IMR-90 (cell line): Measurements from ENCODE around the gene STXBP4. TPM values are rescaled to one million over a fixed set of nuclear protein-coding genes. Genes with fewer than 3 reads are reported as not detected.

Experiments used
- ATAC-seq: fragments of 200-7000 bp; cut with Tn5 transposase; 2 replicates; pipeline ENCODE4 v1.9.1; 2020; ENCODE audit warnings: low read depth, mild to moderate bottlenecking, moderate library complexity
- BruUV-seq: library from RNA; stranded (reverse); fragments of 400-500 nt; replicated peaks from 2 replicates; lab custom pipeline; 2021; lab: Mats Ljungman, UMichigan
- CTCF ChIA-PET: fragments of 300-600 bp; formaldehyde crosslinking; extraction: SDS; loops from one replicate; lab custom pipeline; 2021; ENCODE audit warnings: antibody characterized with exemption; lab: Yijun Ruan, JAX
- POLR2A ChIA-PET: fragments of 300-600 bp; sonication (Branson Sonifier 250); formaldehyde crosslinking; loops from one replicate; lab custom pipeline; 2022; ENCODE audit warnings: antibody characterized with exemption; ENCODE audit not compliant: unreplicated experiment; lab: Charles Lee
- DNase-seq: peaks from one replicate; pipeline ENCODE4 v3.0.0; 2013
- H2AFZ ChIP-seq: replicated peaks from 2 replicates; pipeline ENCODE3; 2013; ENCODE audit warnings: low read length, mild to moderate bottlenecking; ENCODE audit not compliant: poor library complexity
- H2AK5ac ChIP-seq: 2 replicates; pipeline ENCODE4 v1.6.1; 2013; ENCODE audit warnings: low read depth, low read length, inconsistent platforms
- H2AK9ac ChIP-seq: replicated peaks from 2 replicates; pipeline ENCODE3; 2013; ENCODE audit warnings: mild to moderate bottlenecking, low read depth, low read length, moderate library complexity; ENCODE audit not compliant: poor library complexity
- H2BK120ac ChIP-seq: 2 replicates; pipeline ENCODE4 v1.6.1; 2013; ENCODE audit warnings: low read depth, low read length, inconsistent platforms
- H2BK15ac ChIP-seq: 3 replicates; pipeline ENCODE4 v1.6.1; 2013; ENCODE audit warnings: low read depth, low read length, inconsistent platforms
- H2BK20ac ChIP-seq: 2 replicates; pipeline ENCODE4 v1.6.1; 2013; ENCODE audit warnings: low read depth, mild to moderate bottlenecking, inconsistent platforms, low read length, moderate library complexity
- H2BK5ac ChIP-seq: 2 replicates; pipeline ENCODE4 v1.6.1; 2013; ENCODE audit warnings: mild to moderate bottlenecking, low read depth, low read length, inconsistent platforms; ENCODE audit not compliant: poor library complexity, severe bottlenecking
- H3K14ac ChIP-seq: replicated peaks from 2 replicates; pipeline ENCODE4 v1.6.1; 2013; ENCODE audit warnings: low read depth, low read length, inconsistent platforms
- H3K18ac ChIP-seq: 2 replicates; pipeline ENCODE4 v1.6.1; 2013; ENCODE audit warnings: low read depth, low read length, control low read depth
- H3K23ac ChIP-seq: 2 replicates; pipeline ENCODE4 v1.6.1; 2013; ENCODE audit warnings: low read depth, low read length, inconsistent platforms
- H3K27ac ChIP-seq: 2 replicates; pipeline ENCODE4 v1.5.1; 2013; ENCODE audit warnings: mild to moderate bottlenecking, control low read depth, low read length; ENCODE audit not compliant: insufficient read depth
- H3K27me3 ChIP-seq: 2 replicates; pipeline ENCODE4 v1.6.1; 2013; ENCODE audit warnings: low read length; ENCODE audit not compliant: control insufficient read depth, insufficient read depth
- H3K36me3 ChIP-seq: 2 replicates; pipeline ENCODE4 v1.6.1; 2013; ENCODE audit warnings: low read length, mixed read lengths; ENCODE audit not compliant: control insufficient read depth, insufficient read depth
- H3K4ac ChIP-seq: 2 replicates; pipeline ENCODE4 v1.6.1; 2013; ENCODE audit warnings: low read depth, low read length, inconsistent platforms
- H3K4me1 ChIP-seq: 2 replicates; pipeline ENCODE4 v1.6.1; 2013; ENCODE audit warnings: low read length, mixed read lengths; ENCODE audit not compliant: control insufficient read depth, insufficient read depth
- H3K4me2 ChIP-seq: 2 replicates; pipeline ENCODE4 v1.6.1; 2013; ENCODE audit warnings: low read depth, mild to moderate bottlenecking, control low read depth, low read length, moderate library complexity
- H3K4me3 ChIP-seq: 2 replicates; pipeline ENCODE4 v1.5.1; 2013; ENCODE audit warnings: low read depth, mild to moderate bottlenecking, control low read depth, low read length, moderate library complexity; ENCODE audit not compliant: insufficient read depth
- H3K56ac ChIP-seq: 2 replicates; pipeline ENCODE4 v1.6.1; 2013; ENCODE audit warnings: low read length, inconsistent platforms; ENCODE audit not compliant: insufficient read depth; ENCODE audit errors: extremely low read depth
- H3K79me1 ChIP-seq, 2 experiments: 2 replicates each; pipeline ENCODE4 v1.6.1; 2013; ENCODE audit warnings: low read length in 2 of 2, inconsistent platforms in 1 of 2, low read depth in 1 of 2
- H3K9ac ChIP-seq: 2 replicates; pipeline ENCODE4 v1.6.1; 2013; ENCODE audit warnings: low read depth, low read length, control low read depth
- H3K9me1 ChIP-seq: 2 replicates; pipeline ENCODE4 v1.6.1; 2013; ENCODE audit warnings: low read length, inconsistent platforms; ENCODE audit not compliant: insufficient read depth
- H3K9me3 ChIP-seq: 2 replicates; pipeline ENCODE4 v1.6.1; 2013; ENCODE audit warnings: low read length; ENCODE audit not compliant: control insufficient read depth, insufficient read depth
- H4K20me1 ChIP-seq: 2 replicates; pipeline ENCODE4 v1.6.1; 2013; ENCODE audit warnings: low read length, inconsistent platforms; ENCODE audit not compliant: insufficient read depth
- H4K5ac ChIP-seq: 2 replicates; pipeline ENCODE4 v1.6.1; 2013; ENCODE audit warnings: mild to moderate bottlenecking, low read depth, low read length, control low read depth
- H4K8ac ChIP-seq, 2 experiments: 2 replicates each; pipeline ENCODE4 v1.6.1; 2013; ENCODE audit warnings: low read depth in 2 of 2, low read length in 2 of 2, control low read depth in 1 of 2, inconsistent platforms in 1 of 2
- H4K91ac ChIP-seq: 2 replicates; pipeline ENCODE4 v1.6.1; 2013; ENCODE audit warnings: low read depth, low read length, inconsistent platforms; ENCODE audit not compliant: insufficient read depth
- BHLHE40 ChIP-seq: fragments of 150-350 bp; IDR thresholded peaks from 2 replicates; pipeline ENCODE4 v1.6.1; 2016; ENCODE audit warnings: mild to moderate bottlenecking, low read depth, low read length
- CEBPB ChIP-seq: IDR thresholded peaks from 2 replicates; pipeline ENCODE4 v1.6.1; 2012; ENCODE audit warnings: low read depth, low read length, improper control_type of control experiment
- CHD1 ChIP-seq: IDR thresholded peaks from 2 replicates; pipeline ENCODE4 v1.6.1; 2012; ENCODE audit warnings: low read depth, low read length, improper control_type of control experiment
- FOS ChIP-seq: fragments of 150-350 bp; IDR thresholded peaks from 2 replicates; pipeline ENCODE4 v1.6.1; 2016; ENCODE audit warnings: low read depth, low read length
- MAFK ChIP-seq: IDR thresholded peaks from 2 replicates; pipeline ENCODE4 v1.6.1; 2012; ENCODE audit warnings: low read depth, low read length, improper control_type of control experiment
- MAZ ChIP-seq: IDR thresholded peaks from 2 replicates; pipeline ENCODE4 v1.6.1; 2012; ENCODE audit warnings: low read depth, mild to moderate bottlenecking, low read length, improper control_type of control experiment, moderate library complexity, borderline replicate concordance
- MXI1 ChIP-seq: IDR thresholded peaks from 2 replicates; pipeline ENCODE4 v1.6.1; 2012; ENCODE audit warnings: low read depth, mild to moderate bottlenecking, low read length, moderate library complexity, borderline replicate concordance
- NFE2L2 ChIP-seq: fragments of 150-350 bp; IDR thresholded peaks from 2 replicates; pipeline ENCODE4 v1.6.1; 2016; ENCODE audit warnings: low read depth, mild to moderate bottlenecking, low read length
- POLR2A ChIP-seq: IDR thresholded peaks from 2 replicates; pipeline ENCODE4 v1.6.1; 2012; ENCODE audit warnings: mild to moderate bottlenecking, low read depth, low read length
- RAD21 ChIP-seq: IDR thresholded peaks from 2 replicates; pipeline ENCODE4 v1.6.1; 2012; ENCODE audit warnings: low read length, improper control_type of control experiment
- RCOR1 ChIP-seq: IDR thresholded peaks from 2 replicates; pipeline ENCODE4 v1.6.1; 2012; ENCODE audit warnings: mild to moderate bottlenecking, low read length, improper control_type of control experiment; ENCODE audit not compliant: insufficient replicate concordance
- RFX5 ChIP-seq: IDR thresholded peaks from 2 replicates; pipeline ENCODE4 v1.8.0; 2012; ENCODE audit warnings: low read depth, mild to moderate bottlenecking, low read length, moderate library complexity
- SMC3 ChIP-seq: fragments of 150-350 bp; IDR thresholded peaks from 2 replicates; pipeline ENCODE4 v1.6.1; 2016; ENCODE audit warnings: low read depth, mild to moderate bottlenecking, antibody characterized with exemption, low read length, moderate library complexity
- WGBS, 2 experiments: methylation state at CpG; one replicate each; pipeline versions ENCODE4 v1.1.5 to v1.1.7; 2013; ENCODE audit warnings: missing lambda C conversion rate in 2 of 2; ENCODE audit not compliant: insufficient read length in 1 of 2; ENCODE audit errors: extremely low coverage in 2 of 2; 5-methylcytosine and 5-hydroxymethylcytosine counted together
- dilution Hi-C: fragments of 300-500 bp; cut with HindIII; formaldehyde crosslinking; loops from one replicate; pipeline ENCODE4 v1.14.3; 2018; ENCODE audit warnings: low sequenced_read_pairs; ENCODE audit not compliant: unreplicated experiment
- in situ Hi-C: fragments of 300-500 bp; cut with MboI; formaldehyde crosslinking; loops from 3 replicates; pipeline ENCODE4 v1.14.3; 2019; ENCODE audit warnings: low sequenced_read_pairs, inconsistent platforms, mixed read lengths
- intact Hi-C: fragments of 100-400 bp; cut with micrococcal nuclease; formaldehyde crosslinking; loops from 2 replicates; pipeline ENCODE4 v1.10.0; 2022
- polyA plus RNA-seq, 3 experiments: library from polyadenylated mRNA; depleted of rRNA; stranded (reverse); fragments of >200 nt; gene quantifications; 2 replicates each; pipeline ENCODE4 v1.2.3, GENCODE V29; 2012; ENCODE audit warnings: low replicate concordance in 1 of 3
- total RNA-seq: library from RNA; depleted of rRNA; stranded (reverse); fragments of >200 nt; gene quantifications from 2 replicates; pipeline ENCODE4 v1.2.3, GENCODE V29; 2012
- TF ChIP-seq, protein P1 (sequence below): conservative IDR thresholded peaks from 2 replicates; pipeline ENCODE4 v1.5.1; 2012; ENCODE audit warnings: mild to moderate bottlenecking, low read depth, low read length, improper control_type of control experiment
- TF ChIP-seq, protein P2 (sequence below): fragments of 150-350 bp; IDR thresholded peaks from 2 replicates; pipeline ENCODE4 v1.6.1; 2017; ENCODE audit warnings: mild to moderate bottlenecking, antibody characterized with exemption, low read length, low read depth
- TF ChIP-seq, protein P3 (sequence below): fragments of 150-350 bp; IDR thresholded peaks from 2 replicates; pipeline ENCODE4 v1.6.1; 2016; ENCODE audit warnings: low read depth, mild to moderate bottlenecking, low read length, moderate library complexity, borderline replicate concordance

STXBP4 gene
- total and polyA plus RNA-seq, 2 of the 4 experiments (the other 2 are of a cell fraction) = 4.1 to 20.4 TPM

DNA sequence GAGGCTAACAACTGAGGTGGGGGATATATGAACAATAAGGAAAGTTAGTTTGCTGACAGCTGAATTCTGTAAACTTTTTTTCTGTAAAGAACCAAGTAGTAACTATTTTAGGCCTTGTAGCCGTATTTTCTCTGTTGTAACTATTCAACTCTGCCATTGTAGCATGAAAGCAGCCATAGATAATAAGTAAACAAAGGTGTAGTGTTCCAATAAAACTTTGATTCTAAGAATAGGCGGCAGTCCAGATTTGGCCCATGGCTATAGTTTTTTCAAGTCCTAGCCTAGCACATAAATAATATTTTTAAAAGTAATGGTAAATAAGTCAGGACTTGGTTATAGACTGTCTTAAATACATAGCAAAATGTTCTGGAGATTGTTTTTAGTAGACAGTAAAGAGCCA is 142.0 kb downstream of the STXBP4 start:
- H3K27me3 ChIP-seq = no peaks in the 10 kb centered on the region
- no peak overlapping the region for H3K4ac ChIP-seq
- H3K56ac ChIP-seq = no peak overlapping the region
- no peaks in the 10 kb centered on the region for H3K79me1 ChIP-seq
- H3K4me2 ChIP-seq = no peak overlapping the region
- TF ChIP-seq RCOR1 = no peak
- TF ChIP-seq, protein P1, sequence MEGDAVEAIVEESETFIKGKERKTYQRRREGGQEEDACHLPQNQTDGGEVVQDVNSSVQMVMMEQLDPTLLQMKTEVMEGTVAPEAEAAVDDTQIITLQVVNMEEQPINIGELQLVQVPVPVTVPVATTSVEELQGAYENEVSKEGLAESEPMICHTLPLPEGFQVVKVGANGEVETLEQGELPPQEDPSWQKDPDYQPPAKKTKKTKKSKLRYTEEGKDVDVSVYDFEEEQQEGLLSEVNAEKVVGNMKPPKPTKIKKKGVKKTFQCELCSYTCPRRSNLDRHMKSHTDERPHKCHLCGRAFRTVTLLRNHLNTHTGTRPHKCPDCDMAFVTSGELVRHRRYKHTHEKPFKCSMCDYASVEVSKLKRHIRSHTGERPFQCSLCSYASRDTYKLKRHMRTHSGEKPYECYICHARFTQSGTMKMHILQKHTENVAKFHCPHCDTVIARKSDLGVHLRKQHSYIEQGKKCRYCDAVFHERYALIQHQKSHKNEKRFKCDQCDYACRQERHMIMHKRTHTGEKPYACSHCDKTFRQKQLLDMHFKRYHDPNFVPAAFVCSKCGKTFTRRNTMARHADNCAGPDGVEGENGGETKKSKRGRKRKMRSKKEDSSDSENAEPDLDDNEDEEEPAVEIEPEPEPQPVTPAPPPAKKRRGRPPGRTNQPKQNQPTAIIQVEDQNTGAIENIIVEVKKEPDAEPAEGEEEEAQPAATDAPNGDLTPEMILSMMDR = no peak
- no peak for TF ChIP-seq MAFK
- TF ChIP-seq BHLHE40 = no peak
- no peak for TF ChIP-seq FOS
- TF ChIP-seq POLR2A = no peak
- TF ChIP-seq CHD1 = no peak
- TF ChIP-seq MAZ = no peak
- TF ChIP-seq SMC3 = no peak
- TF ChIP-seq RFX5 = no peak
- TF ChIP-seq, protein P2, sequence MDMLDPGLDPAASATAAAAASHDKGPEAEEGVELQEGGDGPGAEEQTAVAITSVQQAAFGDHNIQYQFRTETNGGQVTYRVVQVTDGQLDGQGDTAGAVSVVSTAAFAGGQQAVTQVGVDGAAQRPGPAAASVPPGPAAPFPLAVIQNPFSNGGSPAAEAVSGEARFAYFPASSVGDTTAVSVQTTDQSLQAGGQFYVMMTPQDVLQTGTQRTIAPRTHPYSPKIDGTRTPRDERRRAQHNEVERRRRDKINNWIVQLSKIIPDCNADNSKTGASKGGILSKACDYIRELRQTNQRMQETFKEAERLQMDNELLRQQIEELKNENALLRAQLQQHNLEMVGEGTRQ = no peak
- TF ChIP-seq, protein P3, sequence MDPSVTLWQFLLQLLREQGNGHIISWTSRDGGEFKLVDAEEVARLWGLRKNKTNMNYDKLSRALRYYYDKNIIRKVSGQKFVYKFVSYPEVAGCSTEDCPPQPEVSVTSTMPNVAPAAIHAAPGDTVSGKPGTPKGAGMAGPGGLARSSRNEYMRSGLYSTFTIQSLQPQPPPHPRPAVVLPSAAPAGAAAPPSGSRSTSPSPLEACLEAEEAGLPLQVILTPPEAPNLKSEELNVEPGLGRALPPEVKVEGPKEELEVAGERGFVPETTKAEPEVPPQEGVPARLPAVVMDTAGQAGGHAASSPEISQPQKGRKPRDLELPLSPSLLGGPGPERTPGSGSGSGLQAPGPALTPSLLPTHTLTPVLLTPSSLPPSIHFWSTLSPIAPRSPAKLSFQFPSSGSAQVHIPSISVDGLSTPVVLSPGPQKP = no peak
- TF ChIP-seq NFE2L2 = no peak
- TF ChIP-seq CEBPB = no peak
- TF ChIP-seq MXI1 = no peak
- TF ChIP-seq RAD21 = no peak
- ATAC-seq = no peak
- no peaks in the 10 kb centered on the region for H3K9me1 ChIP-seq
- no CpG with 5 or more reads among the region's 2 CpGs for WGBS, 2 experiments
- H3K4me3 ChIP-seq = no peak overlapping the region
- H3K27ac ChIP-seq = no peak overlapping the region
- H3K36me3 ChIP-seq = no peaks in the 10 kb centered on the region
- no peak overlapping the region for H2AK9ac ChIP-seq
- no TSS peak for BruUV-seq
- no peak overlapping the region for H4K91ac ChIP-seq
- intact Hi-C loops (no loop called here), in situ Hi-C loops (no loop called here), dilution Hi-C loops (no loop called here)
- H2BK120ac ChIP-seq = no peak overlapping the region
- H4K5ac ChIP-seq = no peak overlapping the region
- H2BK5ac ChIP-seq = no peak overlapping the region
- H4K8ac ChIP-seq = no peak overlapping the region
- no peak overlapping the region for H2AFZ ChIP-seq
- H2BK15ac ChIP-seq = no peak overlapping the region
- H4K20me1 ChIP-seq = no peaks in the 10 kb centered on the region
- H3K18ac ChIP-seq = no peak overlapping the region
- no peak overlapping the region for H3K23ac ChIP-seq
- ChIA-PET CTCF (no interaction called here), POLR2A (no interaction called here)
- H2BK20ac ChIP-seq = no peak overlapping the region
- DNase-seq = no peak
- H3K4me1 ChIP-seq = no peaks in the 10 kb centered on the region
- no peak overlapping the region for H3K9ac ChIP-seq
- no peak overlapping the region for H2AK5ac ChIP-seq
- H3K14ac ChIP-seq = no peak overlapping the region
- no peaks in the 10 kb centered on the region for H3K9me3 ChIP-seq
